CD4-positive, alpha-beta T cell treated with Interleukin-12 subunit alpha and Interleukin-12 subunit beta, for 1 hour (primary cell): ENCODE results near the gene ELMOD3.
"Not testable (repeated sequence)": the region's sequence is repeated elsewhere in the genome, so short reads cannot be mapped to it uniquely, and the experiment has no call there.

Experiments used
- DNase-seq: peaks from one replicate; pipeline ENCODE4 v3.0.0-alpha.2; 2020

The ELMOD3 gene

GRCh38 chr2:85429213-85429923, 74.8 kb downstream of the ELMOD3 start:
- DNase-seq: no peak

- DNase-seq: no peak
Observed at GRCh38 chr2:85429924-85430289, 75.3 kb downstream of the ELMOD3 start.

- no peak for DNase-seq
Observed at GRCh38 chr2:85430752-85431569, 76.4 kb downstream of the ELMOD3 start.

- DNase-seq: no peak
Observed at GRCh38 chr2:85431570-85432205, 77.1 kb downstream of the ELMOD3 start.

- no peak for DNase-seq
Observed at GRCh38 chr2:85433511-85434089, 79.0 kb downstream of the ELMOD3 start.

GRCh38 chr2:85434696-85435095, 80.1 kb downstream of the ELMOD3 start:
- DNase-seq: no peak

- no peak for DNase-seq
Observed at GRCh38 chr2:85435220-85435958, 80.8 kb downstream of the ELMOD3 start.

- DNase-seq: no peak
Observed at GRCh38 chr2:85435981-85436835, 81.6 kb downstream of the ELMOD3 start.

- DNase-seq: no peak
Observed at GRCh38 chr2:85436836-85437487, 82.4 kb downstream of the ELMOD3 start.

- DNase-seq: peak; percentile 80
Observed at GRCh38 chr2:85437488-85438200, 83.1 kb downstream of the ELMOD3 start.

- DNase-seq: no peak
Observed at GRCh38 chr2:85438201-85439024, 83.8 kb downstream of the ELMOD3 start.

- DNase-seq: no peak
Observed at GRCh38 chr2:85439025-85439472, 84.5 kb downstream of the ELMOD3 start.

GRCh38 chr2:85439569-85439968, 85.0 kb downstream of the ELMOD3 start:
- not testable (repeated sequence) for DNase-seq

GRCh38 chr2:85439986-85440385, 85.4 kb downstream of the ELMOD3 start:
- no peak for DNase-seq

GRCh38 chr2:85440729-85441128, 86.2 kb downstream of the ELMOD3 start:
- no peak for DNase-seq
